GM23248 (cell line): Measurements from ENCODE around the gene HIF1AN. TPM values are rescaled to one million over a fixed set of nuclear protein-coding genes. Genes with fewer than 3 reads are reported as not detected.

Experiments used
- DNase-seq: peaks from one replicate; pipeline ENCODE4 v3.0.0-alpha.2; 2015
- H2AFZ ChIP-seq: fragments of 200-600 bp; sonication (generic); 2 replicates; pipeline ENCODE4 v1.6.1; 2016; ENCODE audit warnings: antibody characterized with exemption
- H3F3A ChIP-seq: fragments of 200-600 bp; sonication (generic); 2 replicates; pipeline ENCODE4 v1.6.1; 2016; ENCODE audit warnings: mild to moderate bottlenecking, antibody characterized with exemption, mixed run types; ENCODE audit not compliant: insufficient read depth
- H3K27ac ChIP-seq: fragments of 200-600 bp; sonication (generic); 2 replicates; pipeline ENCODE4 v1.5.1; 2016; ENCODE audit warnings: mild to moderate bottlenecking
- H3K27me3 ChIP-seq: fragments of 200-600 bp; sonication (generic); replicated peaks from 2 replicates; pipeline ENCODE4 v1.6.1; 2016; ENCODE audit warnings: mild to moderate bottlenecking; ENCODE audit not compliant: insufficient read depth
- H3K36me3 ChIP-seq: fragments of 200-600 bp; sonication (generic); 2 replicates; pipeline ENCODE4 v1.6.1; 2016; ENCODE audit warnings: low read depth, mild to moderate bottlenecking
- H3K4me1 ChIP-seq: fragments of 200-600 bp; sonication (generic); 2 replicates; pipeline ENCODE4 v1.6.1; 2016; ENCODE audit warnings: mild to moderate bottlenecking; ENCODE audit not compliant: insufficient read depth
- H3K4me2 ChIP-seq: fragments of 200-600 bp; sonication (generic); one replicate; pipeline ENCODE4 v1.6.1; 2016; ENCODE audit warnings: mild to moderate bottlenecking; ENCODE audit not compliant: unreplicated experiment
- H3K4me3 ChIP-seq: fragments of 200-600 bp; sonication (generic); 2 replicates; pipeline ENCODE4 v1.5.1; 2016; ENCODE audit warnings: mild to moderate bottlenecking
- H3K79me2 ChIP-seq: fragments of 200-600 bp; sonication (generic); 2 replicates; pipeline ENCODE4 v1.6.1; 2016; ENCODE audit warnings: mild to moderate bottlenecking; ENCODE audit not compliant: insufficient read depth
- H3K9ac ChIP-seq: fragments of 200-600 bp; sonication (generic); 2 replicates; pipeline ENCODE4 v1.6.1; 2016; ENCODE audit warnings: mild to moderate bottlenecking
- H3K9me2 ChIP-seq: fragments of 200-600 bp; sonication (generic); 2 replicates; pipeline ENCODE4 v1.6.1; 2016; ENCODE audit warnings: mixed run types, mild to moderate bottlenecking, moderate library complexity; ENCODE audit not compliant: insufficient read depth
- H3K9me3 ChIP-seq: fragments of 200-600 bp; sonication (generic); one replicate; pipeline ENCODE4 v1.6.1; 2017; ENCODE audit warnings: low read depth
- H4K20me1 ChIP-seq: fragments of 200-600 bp; sonication (generic); 2 replicates; pipeline ENCODE4 v1.6.0; 2016; ENCODE audit not compliant: insufficient read depth
- EZH2 ChIP-seq: fragments of 200-600 bp; sonication (generic); IDR thresholded peaks from 2 replicates; pipeline ENCODE4 v1.6.1; 2018; ENCODE audit warnings: antibody characterized with exemption, mild to moderate bottlenecking; ENCODE audit not compliant: insufficient read depth, poor library complexity, severe bottlenecking
- EZH2phosphoT487 ChIP-seq: fragments of 200-600 bp; sonication (generic); IDR thresholded peaks from 2 replicates; pipeline ENCODE4 v1.6.1; 2018; ENCODE audit warnings: antibody characterized with exemption, moderate library complexity, mild to moderate bottlenecking, low read depth; ENCODE audit not compliant: insufficient read depth
- WGBS, 2 experiments: methylation state at CpG; one replicate each; pipeline ENCODE4 v1.1.6; 2015 to 2017; ENCODE audit warnings: low lambda C conversion rate in 2 of 2, low coverage in 1 of 2; ENCODE audit errors: missing lambda C conversion rate in 2 of 2; 5-methylcytosine and 5-hydroxymethylcytosine counted together
- in situ Hi-C: fragments of 300-500 bp; cut with MboI; formaldehyde crosslinking; loops from 2 replicates; pipeline ENCODE4 v1.15.0; 2020
- polyA plus RNA-seq: library from polyadenylated mRNA; unstranded; fragments of >200 nt; fragmentation: Nextera tagmentation; extraction: Ambion mirVana; gene quantifications from 2 replicates; pipeline ENCODE4 v1.2.1, GENCODE V29; 2016
- total RNA-seq: library from RNA; depleted of rRNA; stranded (reverse); fragments of >200 nt; shearing (Covaris generic); gene quantifications from 2 replicates; pipeline ENCODE4 v1.2.3, GENCODE V29; 2014

HIF1AN gene
- total and polyA plus RNA-seq, 2 experiments from 2014 or later, result 9.8 to 35.2 TPM

DNA sequence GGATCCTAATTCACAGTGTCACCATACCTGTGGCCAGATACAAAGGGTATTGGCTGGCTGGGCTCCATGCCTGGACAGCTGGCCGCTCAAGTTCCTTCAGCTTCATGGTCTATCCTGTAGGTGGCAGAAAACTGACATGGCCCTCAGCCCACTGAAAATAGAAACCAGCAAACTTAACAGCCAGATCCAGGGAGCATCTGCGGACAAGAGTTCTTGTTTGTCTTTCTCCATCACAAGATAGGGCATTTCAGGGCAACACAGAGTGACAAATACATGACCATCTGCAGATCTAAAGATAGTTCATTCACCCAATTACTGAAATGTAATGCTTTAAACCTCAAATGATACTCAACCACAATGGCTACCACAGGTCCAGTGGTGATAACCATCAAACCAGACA lies 18.9 kb upstream of the HIF1AN start:
- WGBS, 2 experiments, result 69 to 81% methylated on average over 2 of the region's 2 CpGs
- no peak for DNase-seq
- TF ChIP-seq EZH2phosphoT487, result no peak
- no peak for TF ChIP-seq EZH2
- no peaks in the 10 kb centered on the region for H3K79me2 ChIP-seq
- no peaks in the 10 kb centered on the region for H3K9me3 ChIP-seq
- H3K36me3 ChIP-seq, result no peaks in the 10 kb centered on the region
- H2AFZ ChIP-seq, result no peak overlapping the region
- H3K4me2 ChIP-seq, result no peak overlapping the region
- H3K4me1 ChIP-seq, result peaks cover 28% of the 10 kb centered on the region
- no peaks in the 10 kb centered on the region for H3K27me3 ChIP-seq
- H3K9me2 ChIP-seq, result no peaks in the 10 kb centered on the region
- peaks cover 20% of the 10 kb centered on the region for H3F3A ChIP-seq
- no peak overlapping the region for H3K9ac ChIP-seq
- no peak overlapping the region for H3K27ac ChIP-seq
- no peaks in the 10 kb centered on the region for H4K20me1 ChIP-seq
- in situ Hi-C loops, result loop anchor here (10.0 kb wide), 1 partner anchor 172 kb away; the partner anchor contains the start of gene SCD
- no peak overlapping the region for H3K4me3 ChIP-seq

DNA sequence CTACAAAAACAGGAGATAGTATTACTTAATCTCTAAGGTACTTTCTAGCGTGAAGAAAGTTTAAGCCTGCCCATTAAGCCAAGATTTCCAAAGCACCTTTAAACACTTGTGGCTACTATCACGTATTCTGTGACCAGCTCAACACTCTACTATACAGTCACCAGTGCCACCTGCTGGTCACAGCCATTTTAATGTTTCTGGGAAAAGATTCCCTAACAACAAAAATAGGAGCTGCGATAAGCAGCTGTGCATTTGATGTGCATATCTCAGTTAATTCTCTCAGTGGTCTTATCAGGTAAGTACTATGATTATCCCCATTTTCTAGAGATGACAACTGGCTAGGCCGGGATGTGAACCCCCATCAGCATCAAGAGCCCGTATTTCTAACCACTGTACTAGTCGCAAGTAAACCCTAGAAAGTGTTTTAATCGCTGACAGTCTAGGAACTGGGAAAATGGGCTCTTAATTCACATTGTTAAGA lies 16.9 kb upstream of the HIF1AN start:
- peaks cover 34% of the 10 kb centered on the region for H3F3A ChIP-seq
- H3K9me2 ChIP-seq, result no peaks in the 10 kb centered on the region
- no peak overlapping the region for H3K27ac ChIP-seq
- 7 to 11% methylated on average over 7 of the region's 7 CpGs for WGBS, 2 experiments
- H3K4me2 ChIP-seq, result peak overlapping the region; percentile 77
- peaks cover 40% of the 10 kb centered on the region for H3K4me1 ChIP-seq
- H3K27me3 ChIP-seq, result no peaks in the 10 kb centered on the region
- peaks cover 7% of the 10 kb centered on the region; the same call in 1 of the 2 replicates for H3K36me3 ChIP-seq
- H3K4me3 ChIP-seq, result peak overlapping the region; percentile 52
- no peaks in the 10 kb centered on the region for H3K9me3 ChIP-seq
- TF ChIP-seq EZH2, result no peak
- no peak for TF ChIP-seq EZH2phosphoT487
- in situ Hi-C loops, result loop anchor here (10.0 kb wide), 1 partner anchor 174 kb away; the partner anchor contains the start of gene SCD
- no peaks in the 10 kb centered on the region for H3K79me2 ChIP-seq
- H3K9ac ChIP-seq, result peak overlapping the region; percentile 0; the same call in 1 of the 2 replicates
- no peaks in the 10 kb centered on the region for H4K20me1 ChIP-seq
- peak overlapping the region; percentile 51 for H2AFZ ChIP-seq
- DNase-seq, result peak; percentile 79

DNA sequence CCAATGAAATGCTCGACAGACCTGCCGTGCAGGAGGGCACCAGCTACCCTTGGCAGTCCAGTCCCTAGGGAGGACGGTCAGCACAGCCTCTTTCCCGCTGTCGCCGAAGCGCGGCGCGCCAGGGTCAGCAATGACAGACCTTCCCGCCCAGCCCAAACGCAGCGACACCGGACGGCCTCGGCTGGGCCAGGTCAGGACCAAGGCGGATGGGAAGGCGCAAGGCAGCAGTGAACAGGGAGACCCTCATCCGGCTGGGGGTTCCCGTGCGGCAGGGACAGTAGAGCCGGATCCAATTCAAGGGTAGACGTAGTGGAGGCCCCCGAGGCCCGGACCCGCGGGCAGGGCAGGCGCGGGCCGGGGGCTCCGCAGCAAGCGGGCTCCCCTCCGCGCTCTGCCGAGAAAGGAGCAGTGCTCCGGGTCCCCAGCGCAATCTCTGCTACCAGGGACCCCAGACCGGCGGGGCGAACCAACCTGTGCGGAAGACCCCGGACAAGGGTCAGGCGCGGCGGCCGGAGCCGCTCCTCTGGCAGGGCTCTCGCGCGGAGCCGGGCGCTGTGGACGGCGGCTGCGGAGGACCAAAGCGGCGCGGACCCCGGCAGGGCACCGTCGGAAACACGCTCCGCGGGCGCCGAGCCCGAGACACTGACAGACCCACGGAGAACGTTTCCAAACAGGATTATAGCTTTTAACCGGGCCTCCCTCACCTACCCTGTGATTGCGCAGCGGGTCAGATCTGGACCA lies 16.3 kb upstream of the HIF1AN start, which contains the start of gene SEC31B:
Gene SEC31B (minus strand): TSS at position 551 of the 741 bp plus-strand sequence. CDS start 2,909 bp downstream, outside the sequence.
- 10 to 12% methylated on average over 53 to 56 of the region's 72 CpGs for WGBS, 2 experiments
- H3K27ac ChIP-seq, result peak within 1 kb of the TSS; percentile 63; the same call in 1 of the 2 replicates
- no peaks in the 10 kb centered on the region for H4K20me1 ChIP-seq
- no peaks in the 10 kb centered on the region for H3K79me2 ChIP-seq
- no peaks in the 10 kb centered on the region for H3K9me3 ChIP-seq
- in situ Hi-C loops, result loop anchor here (10.0 kb wide), 1 partner anchor 175 kb away; the partner anchor contains the start of gene SCD
- no peaks in the 10 kb centered on the region for H3K27me3 ChIP-seq
- no peak for TF ChIP-seq EZH2phosphoT487
- no peak for TF ChIP-seq EZH2
- peak within 1 kb of the TSS; percentile 52 for H3K4me3 ChIP-seq
- H3K4me2 ChIP-seq, result peak within 1 kb of the TSS; percentile 77
- peak; percentile 39 for DNase-seq
- peak within 1 kb of the TSS; percentile 51 for H2AFZ ChIP-seq
- peaks cover 7% of the 10 kb centered on the region; the same call in 1 of the 2 replicates for H3K36me3 ChIP-seq
- peaks cover 34% of the 10 kb centered on the region for H3F3A ChIP-seq
- H3K9ac ChIP-seq, result peak within 1 kb of the TSS; percentile 0; the same call in 1 of the 2 replicates
- H3K9me2 ChIP-seq, result no peaks in the 10 kb centered on the region
- peaks cover 40% of the 10 kb centered on the region for H3K4me1 ChIP-seq

DNA sequence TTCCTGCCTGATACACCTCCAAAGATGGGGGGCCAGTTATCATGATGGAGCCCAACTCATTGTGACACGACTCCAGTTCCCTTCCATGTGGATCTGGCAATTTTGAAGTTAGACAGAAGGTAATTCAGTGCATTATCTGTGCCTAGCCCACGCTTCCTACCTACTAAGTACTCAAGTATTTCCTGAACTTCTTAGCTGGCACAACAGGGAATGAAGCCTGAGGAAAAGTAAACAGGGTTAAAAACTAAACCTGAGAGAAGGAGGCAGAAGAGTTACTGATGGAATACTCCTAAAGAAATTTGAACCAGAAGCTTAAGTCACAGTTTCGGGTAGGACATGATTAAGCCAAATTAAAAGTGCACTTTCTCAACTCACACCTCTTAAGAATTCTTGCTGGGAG lies 14.9 kb upstream of the HIF1AN start:
- Histone ChIP-seq H3K27ac (peak overlapping the region; percentile 63), H3K79me2 (no peaks in the 10 kb centered on the region), H3F3A (peaks cover 34% of the 10 kb centered on the region), H3K4me2 (peak overlapping the region; percentile 36), H4K20me1 (no peaks in the 10 kb centered on the region), H3K9me3 (no peaks in the 10 kb centered on the region), H2AFZ (no peak overlapping the region), H3K27me3 (no peaks in the 10 kb centered on the region), H3K36me3 (peaks cover 9% of the 10 kb centered on the region; the same call in 1 of the 2 replicates), H3K4me3 (no peak overlapping the region), H3K4me1 (peaks cover 40% of the 10 kb centered on the region), H3K9ac (no peak overlapping the region), H3K9me2 (no peaks in the 10 kb centered on the region)
- 13 to 25% methylated on average over 3 of the region's 3 CpGs for WGBS, 2 experiments
- in situ Hi-C loops, result no loop called here
- no peak for TF ChIP-seq EZH2
- no peak for TF ChIP-seq EZH2phosphoT487
- DNase-seq, result peak; percentile 84
